DND-41 (cell line): ENCODE data around the gene DENND10.

Experiments
- ATAC-seq: fragments of 200-7000 bp; cut with Tn5 transposase; 3 replicates; pipeline ENCODE4 v1.9.1; 2021; ENCODE audit warnings: low read depth; ENCODE audit not compliant: insufficient read depth
- DNase-seq: peaks from one replicate; pipeline ENCODE4 v3.0.0-alpha.2; 2020
- H2AFZ ChIP-seq: 2 replicates; pipeline ENCODE4 v1.6.0; 2012; ENCODE audit warnings: low read depth, low read length
- H3K27ac ChIP-seq: 2 replicates; pipeline ENCODE4 v1.5.1; 2012; ENCODE audit warnings: low read length, inconsistent platforms
- H3K27me3 ChIP-seq: fragments of 200-600 bp; sonication (generic); 2 replicates; pipeline ENCODE4 v1.6.0; 2012; ENCODE audit warnings: low read length, mild to moderate bottlenecking, inconsistent platforms; ENCODE audit not compliant: insufficient read depth, poor library complexity
- H3K36me3 ChIP-seq: 2 replicates; pipeline ENCODE4 v1.5.1; 2012; ENCODE audit warnings: low read length, inconsistent platforms; ENCODE audit not compliant: insufficient read depth
- H3K4me1 ChIP-seq: 2 replicates; pipeline ENCODE4 v1.5.1; 2012; ENCODE audit warnings: mild to moderate bottlenecking, low read length; ENCODE audit not compliant: insufficient read depth
- H3K4me2 ChIP-seq: 2 replicates; pipeline ENCODE4 v1.6.0; 2012; ENCODE audit warnings: mild to moderate bottlenecking, moderate library complexity, low read length, inconsistent platforms; ENCODE audit not compliant: insufficient read depth
- H3K4me3 ChIP-seq, 2 experiments: fragments of 200-600 bp in 1 of 2; shearing (Covaris generic) in 1 of 2; 2 replicates each; pipeline ENCODE4 v1.5.1; 2012 to 2016; ENCODE audit warnings: inconsistent platforms in 2 of 2, low read length in 2 of 2, mild to moderate bottlenecking in 2 of 2, low read depth in 1 of 2, moderate library complexity in 1 of 2
- H3K79me2 ChIP-seq: 2 replicates; pipeline ENCODE4 v1.6.0; 2012; ENCODE audit warnings: low read length, inconsistent platforms; ENCODE audit not compliant: insufficient read depth
- H3K9ac ChIP-seq: 2 replicates; pipeline ENCODE4 v1.6.0; 2012; ENCODE audit warnings: low read depth, mild to moderate bottlenecking, inconsistent platforms, low read length, moderate library complexity
- H3K9me3 ChIP-seq: 2 replicates; pipeline ENCODE4 v1.5.1; 2012; ENCODE audit warnings: low read length, moderate library complexity, mild to moderate bottlenecking, inconsistent platforms; ENCODE audit not compliant: insufficient read depth, severe bottlenecking
- H4K20me1 ChIP-seq: 2 replicates; pipeline ENCODE4 v1.6.0; 2012; ENCODE audit warnings: low read length; ENCODE audit not compliant: insufficient read depth
- EZH2 ChIP-seq: IDR thresholded peaks from 3 replicates; pipeline ENCODE4 v1.6.1; 2012; ENCODE audit warnings: borderline replicate concordance, low read depth, mild to moderate bottlenecking, moderate library complexity, low read length, inconsistent platforms; ENCODE audit not compliant: severe bottlenecking
- TF ChIP-seq, protein P1 (sequence below): IDR thresholded peaks from 2 replicates; pipeline ENCODE4 v1.5.1; 2012; ENCODE audit warnings: borderline replicate concordance, low read length, moderate library complexity, mild to moderate bottlenecking; ENCODE audit not compliant: poor library complexity, severe bottlenecking; ENCODE audit errors: extremely low read depth

The DENND10 gene

DNA sequence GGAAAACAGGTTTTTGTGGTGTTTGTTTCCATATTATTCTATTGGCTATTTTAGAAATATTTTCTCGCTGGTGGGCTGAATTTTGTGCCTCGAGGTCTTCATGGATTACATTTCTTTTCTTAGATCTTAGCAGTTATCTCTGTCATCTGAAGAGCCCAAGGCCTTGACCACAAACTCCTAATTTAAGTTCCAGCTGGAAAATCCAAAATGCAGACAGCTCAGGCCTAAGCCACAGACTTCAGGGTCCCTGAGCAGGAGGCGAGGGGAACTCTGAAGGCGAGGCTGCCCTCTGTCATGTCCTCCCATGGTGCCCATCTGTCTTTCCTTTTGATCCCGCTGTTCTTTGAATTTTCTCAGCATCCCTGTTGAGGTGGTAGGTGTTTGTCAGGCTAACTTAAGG is 14.3 kb downstream of the DENND10 start:
- H3K36me3 ChIP-seq: peaks cover 92% of the 10 kb centered on the region
- H3K27ac ChIP-seq: peak overlapping the region; percentile 43; the same call in 1 of the 2 replicates

DNA sequence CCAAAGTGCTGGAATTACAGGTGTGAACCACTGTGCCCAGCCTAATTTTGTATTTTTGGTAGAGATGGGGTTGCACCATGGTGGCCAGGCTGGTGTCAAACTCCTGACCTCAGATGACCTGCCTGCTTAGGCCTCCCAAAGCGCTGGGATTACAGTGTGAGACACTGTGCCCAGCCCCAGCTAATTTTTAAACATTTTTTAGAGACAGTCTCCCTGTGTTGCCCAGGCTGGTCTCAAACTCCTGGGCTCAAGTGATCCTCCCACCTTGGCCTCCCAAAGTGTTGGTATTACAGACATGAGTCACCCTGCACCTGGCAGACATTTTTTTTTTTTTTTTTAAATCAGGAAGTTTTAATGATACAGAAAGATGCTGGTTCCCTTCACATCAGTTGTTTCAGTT is 15.5 kb downstream of the DENND10 start:
- Histone ChIP-seq H3K9me3 (no peaks in the 10 kb centered on the region), H3K27ac (peak overlapping the region; percentile 35; the same call in 1 of the 2 replicates), H3K36me3 (peaks cover 89% of the 10 kb centered on the region), H4K20me1 (no peaks in the 10 kb centered on the region), H3K4me1 (no peaks in the 10 kb centered on the region), H2AFZ (no peak overlapping the region), H3K27me3 (no peaks in the 10 kb centered on the region), H3K4me3 (no peak overlapping the region), H3K4me2 (no peak overlapping the region), H3K79me2 (peaks cover 42% of the 10 kb centered on the region), H3K9ac (no peak overlapping the region)
- no peak for ATAC-seq
- DNase-seq: no peak
- TF ChIP-seq, protein P1, sequence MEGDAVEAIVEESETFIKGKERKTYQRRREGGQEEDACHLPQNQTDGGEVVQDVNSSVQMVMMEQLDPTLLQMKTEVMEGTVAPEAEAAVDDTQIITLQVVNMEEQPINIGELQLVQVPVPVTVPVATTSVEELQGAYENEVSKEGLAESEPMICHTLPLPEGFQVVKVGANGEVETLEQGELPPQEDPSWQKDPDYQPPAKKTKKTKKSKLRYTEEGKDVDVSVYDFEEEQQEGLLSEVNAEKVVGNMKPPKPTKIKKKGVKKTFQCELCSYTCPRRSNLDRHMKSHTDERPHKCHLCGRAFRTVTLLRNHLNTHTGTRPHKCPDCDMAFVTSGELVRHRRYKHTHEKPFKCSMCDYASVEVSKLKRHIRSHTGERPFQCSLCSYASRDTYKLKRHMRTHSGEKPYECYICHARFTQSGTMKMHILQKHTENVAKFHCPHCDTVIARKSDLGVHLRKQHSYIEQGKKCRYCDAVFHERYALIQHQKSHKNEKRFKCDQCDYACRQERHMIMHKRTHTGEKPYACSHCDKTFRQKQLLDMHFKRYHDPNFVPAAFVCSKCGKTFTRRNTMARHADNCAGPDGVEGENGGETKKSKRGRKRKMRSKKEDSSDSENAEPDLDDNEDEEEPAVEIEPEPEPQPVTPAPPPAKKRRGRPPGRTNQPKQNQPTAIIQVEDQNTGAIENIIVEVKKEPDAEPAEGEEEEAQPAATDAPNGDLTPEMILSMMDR: no peak
- no peak for TF ChIP-seq EZH2

More for the DNA sequence above, 14.3 kb downstream of the DENND10 start:
- Histone ChIP-seq H3K4me1 (0 out of 2 replicates have a peak, but pooled peaks cover 5% of the 10 kb centered on the region), H3K4me3 (no peak overlapping the region), H3K9me3 (no peaks in the 10 kb centered on the region), H3K4me2 (no peak overlapping the region), H4K20me1 (no peaks in the 10 kb centered on the region), H3K9ac (no peak overlapping the region), H2AFZ (no peak overlapping the region), H3K27me3 (no peaks in the 10 kb centered on the region), H3K79me2 (peaks cover 48% of the 10 kb centered on the region)
- TF ChIP-seq, protein P1: no peak
- TF ChIP-seq EZH2: no peak
- DNase-seq: no peak
- no peak for ATAC-seq

DNA sequence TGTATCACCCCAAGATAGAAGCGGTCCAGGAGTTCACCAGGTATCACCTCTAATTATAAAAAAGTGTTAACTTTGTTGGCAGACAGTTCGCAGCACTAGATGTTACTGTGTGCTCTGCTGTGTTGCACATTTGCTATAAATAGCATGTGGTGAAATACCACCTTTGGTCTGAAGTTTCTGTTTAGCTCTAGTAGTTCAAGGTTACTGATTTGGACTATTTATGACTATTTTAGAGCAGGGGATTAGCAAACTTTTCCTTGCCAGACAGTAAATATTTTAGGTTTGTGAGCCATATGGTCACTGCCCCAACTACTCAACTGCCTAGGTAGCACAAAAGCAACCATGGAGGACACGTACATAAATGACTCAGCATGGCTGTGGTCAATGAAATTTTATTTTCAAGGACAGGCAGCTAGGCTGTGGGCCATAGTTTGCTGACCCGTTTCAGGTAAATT is 16.5 kb downstream of the DENND10 start:
- TF ChIP-seq EZH2: no peak
- TF ChIP-seq, protein P1: no peak
- no peak overlapping the region for H3K9ac ChIP-seq
- no peak overlapping the region for H2AFZ ChIP-seq
- peaks cover 44% of the 10 kb centered on the region for H3K79me2 ChIP-seq
- no peak overlapping the region for H3K4me2 ChIP-seq
- H4K20me1 ChIP-seq: no peaks in the 10 kb centered on the region
- H3K36me3 ChIP-seq: peaks cover 92% of the 10 kb centered on the region
- DNase-seq (no peak), ATAC-seq (no peak)
- H3K27ac ChIP-seq: peak overlapping the region; percentile 22; the same call in 1 of the 2 replicates
- no peaks in the 10 kb centered on the region for H3K27me3 ChIP-seq
- no peaks in the 10 kb centered on the region for H3K4me1 ChIP-seq
- no peaks in the 10 kb centered on the region for H3K9me3 ChIP-seq
- H3K4me3 ChIP-seq: no peak overlapping the region
